HL-60 (cell line): ENCODE results near the gene THEM4.

Source experiments
- DNase-seq, 2 experiments: peaks; one replicate each; pipeline ENCODE4 v3.0.0-alpha.2; 2010 to 2020; ENCODE audit warnings: low read depth in 1 of 2, low spot score in 1 of 2
- H3K27ac ChIP-seq: fragments of 250-450 bp; sonication (Bioruptor Pico); replicated peaks from 2 replicates; pipeline ENCODE4 v1.5.1; 2020; ENCODE audit warnings: mild to moderate bottlenecking, moderate library complexity
- H3K27me3 ChIP-seq: fragments of 250-450 bp; sonication (Bioruptor Pico); 2 replicates; pipeline ENCODE4 v1.5.1; 2021; ENCODE audit warnings: mild to moderate bottlenecking, moderate library complexity; ENCODE audit not compliant: insufficient read depth, poor library complexity, severe bottlenecking
- H3K4me3 ChIP-seq: replicated peaks from 2 replicates; pipeline ENCODE4 v1.5.1; 2011; ENCODE audit warnings: mild to moderate bottlenecking, control low read depth, low read length; ENCODE audit not compliant: insufficient read depth
- GABPA ChIP-seq: IDR thresholded peaks from 2 replicates; pipeline ENCODE4 v1.6.1; 2012; ENCODE audit warnings: low read depth
- POLR2AphosphoS5 ChIP-seq: IDR thresholded peaks from 2 replicates; pipeline ENCODE4 v1.6.1; 2012; ENCODE audit warnings: low read depth
- SPI1 ChIP-seq: IDR thresholded peaks from 2 replicates; pipeline ENCODE4 v1.6.1; 2012; ENCODE audit warnings: low read depth, mild to moderate bottlenecking, borderline replicate concordance
- TF ChIP-seq, protein P1 (sequence below): IDR thresholded peaks from 2 replicates; pipeline ENCODE4 v1.6.1; 2012; ENCODE audit warnings: low read depth; ENCODE audit not compliant: insufficient replicate concordance
- TF ChIP-seq, protein P2 (sequence below): IDR thresholded peaks from one replicate; pipeline ENCODE4 v1.5.1; 2011; ENCODE audit warnings: low read length, control low read depth, inconsistent platforms; ENCODE audit not compliant: insufficient read depth

THEM4 gene

DNA sequence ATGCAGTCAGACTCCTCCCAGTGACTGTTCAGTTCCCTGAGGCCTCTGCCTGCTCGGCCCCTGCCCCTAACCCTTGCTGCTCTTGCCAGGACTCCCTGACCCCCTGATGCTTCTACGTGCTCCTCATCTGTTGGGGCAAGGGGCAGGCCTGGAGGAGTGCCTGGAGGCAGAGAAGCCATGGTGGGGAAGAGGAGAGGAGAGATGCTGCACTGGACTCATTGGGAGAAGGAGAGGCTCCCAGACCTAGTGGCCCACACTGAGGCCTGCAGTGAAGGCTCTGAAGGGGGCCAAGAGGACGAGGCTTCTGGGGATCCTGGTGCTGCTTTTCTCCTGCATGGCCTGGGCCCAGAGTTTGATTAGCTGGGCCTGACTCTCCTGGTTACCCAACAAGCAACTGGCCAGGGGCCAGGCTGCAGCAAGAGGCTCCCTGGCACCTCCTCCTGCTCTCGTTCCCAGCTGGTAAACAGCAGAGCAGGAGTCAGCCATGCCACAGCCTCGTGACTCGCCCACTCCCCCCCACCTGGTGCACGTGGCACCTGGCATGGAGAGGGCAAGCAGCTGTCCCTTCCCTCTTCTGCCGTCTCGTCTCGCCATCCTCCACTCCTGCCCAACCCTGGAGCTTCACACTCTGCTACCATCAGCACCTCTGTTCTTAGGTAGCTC lies 76.9 kb downstream of the THEM4 start:
- TF ChIP-seq, protein P1, sequence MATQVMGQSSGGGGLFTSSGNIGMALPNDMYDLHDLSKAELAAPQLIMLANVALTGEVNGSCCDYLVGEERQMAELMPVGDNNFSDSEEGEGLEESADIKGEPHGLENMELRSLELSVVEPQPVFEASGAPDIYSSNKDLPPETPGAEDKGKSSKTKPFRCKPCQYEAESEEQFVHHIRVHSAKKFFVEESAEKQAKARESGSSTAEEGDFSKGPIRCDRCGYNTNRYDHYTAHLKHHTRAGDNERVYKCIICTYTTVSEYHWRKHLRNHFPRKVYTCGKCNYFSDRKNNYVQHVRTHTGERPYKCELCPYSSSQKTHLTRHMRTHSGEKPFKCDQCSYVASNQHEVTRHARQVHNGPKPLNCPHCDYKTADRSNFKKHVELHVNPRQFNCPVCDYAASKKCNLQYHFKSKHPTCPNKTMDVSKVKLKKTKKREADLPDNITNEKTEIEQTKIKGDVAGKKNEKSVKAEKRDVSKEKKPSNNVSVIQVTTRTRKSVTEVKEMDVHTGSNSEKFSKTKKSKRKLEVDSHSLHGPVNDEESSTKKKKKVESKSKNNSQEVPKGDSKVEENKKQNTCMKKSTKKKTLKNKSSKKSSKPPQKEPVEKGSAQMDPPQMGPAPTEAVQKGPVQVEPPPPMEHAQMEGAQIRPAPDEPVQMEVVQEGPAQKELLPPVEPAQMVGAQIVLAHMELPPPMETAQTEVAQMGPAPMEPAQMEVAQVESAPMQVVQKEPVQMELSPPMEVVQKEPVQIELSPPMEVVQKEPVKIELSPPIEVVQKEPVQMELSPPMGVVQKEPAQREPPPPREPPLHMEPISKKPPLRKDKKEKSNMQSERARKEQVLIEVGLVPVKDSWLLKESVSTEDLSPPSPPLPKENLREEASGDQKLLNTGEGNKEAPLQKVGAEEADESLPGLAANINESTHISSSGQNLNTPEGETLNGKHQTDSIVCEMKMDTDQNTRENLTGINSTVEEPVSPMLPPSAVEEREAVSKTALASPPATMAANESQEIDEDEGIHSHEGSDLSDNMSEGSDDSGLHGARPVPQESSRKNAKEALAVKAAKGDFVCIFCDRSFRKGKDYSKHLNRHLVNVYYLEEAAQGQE, result no peak
- TF ChIP-seq SPI1 (no peak), GABPA (no peak), POLR2AphosphoS5 (no peak)
- TF ChIP-seq, protein P2, sequence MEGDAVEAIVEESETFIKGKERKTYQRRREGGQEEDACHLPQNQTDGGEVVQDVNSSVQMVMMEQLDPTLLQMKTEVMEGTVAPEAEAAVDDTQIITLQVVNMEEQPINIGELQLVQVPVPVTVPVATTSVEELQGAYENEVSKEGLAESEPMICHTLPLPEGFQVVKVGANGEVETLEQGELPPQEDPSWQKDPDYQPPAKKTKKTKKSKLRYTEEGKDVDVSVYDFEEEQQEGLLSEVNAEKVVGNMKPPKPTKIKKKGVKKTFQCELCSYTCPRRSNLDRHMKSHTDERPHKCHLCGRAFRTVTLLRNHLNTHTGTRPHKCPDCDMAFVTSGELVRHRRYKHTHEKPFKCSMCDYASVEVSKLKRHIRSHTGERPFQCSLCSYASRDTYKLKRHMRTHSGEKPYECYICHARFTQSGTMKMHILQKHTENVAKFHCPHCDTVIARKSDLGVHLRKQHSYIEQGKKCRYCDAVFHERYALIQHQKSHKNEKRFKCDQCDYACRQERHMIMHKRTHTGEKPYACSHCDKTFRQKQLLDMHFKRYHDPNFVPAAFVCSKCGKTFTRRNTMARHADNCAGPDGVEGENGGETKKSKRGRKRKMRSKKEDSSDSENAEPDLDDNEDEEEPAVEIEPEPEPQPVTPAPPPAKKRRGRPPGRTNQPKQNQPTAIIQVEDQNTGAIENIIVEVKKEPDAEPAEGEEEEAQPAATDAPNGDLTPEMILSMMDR, result no peak
- no peak overlapping the region for H3K27ac ChIP-seq
- peaks cover 4% of the 10 kb centered on the region for H3K27me3 ChIP-seq
- no peak overlapping the region for H3K4me3 ChIP-seq
- no peak for DNase-seq

- DNase-seq, result no peak
- H3K27ac ChIP-seq, result no peak within 1 kb of the TSS
- no peak within 1 kb of the TSS for H3K4me3 ChIP-seq
- TF ChIP-seq, protein P2, result no peak
- TF ChIP-seq, protein P1, result no peak
- TF ChIP-seq POLR2AphosphoS5 (no peak), SPI1 (no peak), GABPA (no peak)
- H3K27me3 ChIP-seq, result no peaks in the 10 kb centered on the region
Measured at GRCh38 chr1:151831605-151832004, 77.7 kb downstream of the THEM4 start, which contains the start of gene RORC. Gene RORC, minus strand, starts transcription at chr1:151831802. Its CDS starts 38 bp downstream, at chr1:151831764.

- TF ChIP-seq, protein P1, result no peak
- TF ChIP-seq GABPA, result no peak
- no peak for TF ChIP-seq SPI1
- no peak for DNase-seq
- H3K27me3 ChIP-seq, result no peaks in the 10 kb centered on the region
- H3K27ac ChIP-seq, result no peak overlapping the region
- H3K4me3 ChIP-seq, result no peak overlapping the region
Measured at GRCh38 chr1:151831256-151831591, 78.1 kb downstream of the THEM4 start.
